Neuron (in vitro differentiated cells): ENCODE data around the gene INPP5K.

Experiments used
- H2AFZ ChIP-seq: one replicate; pipeline ENCODE4 v1.6.1; 2013; ENCODE audit warnings: low read depth, mild to moderate bottlenecking, inconsistent platforms, low read length, moderate library complexity
- H3K27me3 ChIP-seq: one replicate; pipeline ENCODE4 v1.6.1; 2013; ENCODE audit warnings: low read length; ENCODE audit not compliant: insufficient read depth
- H3K36me3 ChIP-seq: one replicate; pipeline ENCODE4 v1.6.1; 2013; ENCODE audit warnings: low read length; ENCODE audit not compliant: insufficient read depth
- H3K4me1 ChIP-seq: one replicate; pipeline ENCODE4 v1.6.1; 2013; ENCODE audit warnings: low read length; ENCODE audit not compliant: insufficient read depth
- H3K4me3 ChIP-seq: 2 replicates; pipeline ENCODE4 v1.5.1; 2013; ENCODE audit warnings: mild to moderate bottlenecking, low read length, moderate library complexity
- H3K9me3 ChIP-seq: one replicate; pipeline ENCODE4 v1.6.1; 2013; ENCODE audit warnings: low read length

The INPP5K gene

GRCh38 chr17:1484060-1484535 is 32.3 kb downstream of the INPP5K start:
- Histone ChIP-seq H3K4me3 (no peak overlapping the region), H3K9me3 (no peaks in the 10 kb centered on the region), H3K4me1 (peaks cover 7% of the 10 kb centered on the region), H2AFZ (no peak overlapping the region), H3K36me3 (peaks cover 13% of the 10 kb centered on the region), H3K27me3 (no peaks in the 10 kb centered on the region)

- H3K4me1 ChIP-seq: no peaks in the 10 kb centered on the region
- H3K9me3 ChIP-seq: no peaks in the 10 kb centered on the region
- no peak overlapping the region for H3K4me3 ChIP-seq
- no peaks in the 10 kb centered on the region for H3K27me3 ChIP-seq
- H3K36me3 ChIP-seq: peaks cover 22% of the 10 kb centered on the region
- H2AFZ ChIP-seq: no peak overlapping the region
These were observed 33.7 kb downstream of the INPP5K start for GRCh38 chr17:1482680-1483079.

- H3K4me1 ChIP-seq: no peaks in the 10 kb centered on the region
- H3K36me3 ChIP-seq: peaks cover 28% of the 10 kb centered on the region
- no peak overlapping the region for H3K4me3 ChIP-seq
- H2AFZ ChIP-seq: no peak overlapping the region
- H3K27me3 ChIP-seq: no peaks in the 10 kb centered on the region
- H3K9me3 ChIP-seq: no peaks in the 10 kb centered on the region
These were observed 34.7 kb downstream of the INPP5K start for GRCh38 chr17:1481736-1482135.

GRCh38 chr17:1480747-1481465 is 35.5 kb downstream of the INPP5K start:
- H2AFZ ChIP-seq: no peak overlapping the region
- H3K27me3 ChIP-seq: no peaks in the 10 kb centered on the region
- no peaks in the 10 kb centered on the region for H3K4me1 ChIP-seq
- H3K9me3 ChIP-seq: no peaks in the 10 kb centered on the region
- H3K36me3 ChIP-seq: peaks cover 28% of the 10 kb centered on the region
- H3K4me3 ChIP-seq: no peak overlapping the region

GRCh38 chr17:1478418-1478817 is 38.0 kb downstream of the INPP5K start:
- H3K4me3 ChIP-seq: no peak overlapping the region
- no peaks in the 10 kb centered on the region for H3K9me3 ChIP-seq
- H3K36me3 ChIP-seq: peaks cover 28% of the 10 kb centered on the region
- H3K4me1 ChIP-seq: no peaks in the 10 kb centered on the region
- H2AFZ ChIP-seq: no peak overlapping the region
- H3K27me3 ChIP-seq: no peaks in the 10 kb centered on the region

GRCh38 chr17:1475321-1475854 is 41.0 kb downstream of the INPP5K start:
- Histone ChIP-seq H3K4me1 (no peaks in the 10 kb centered on the region), H3K9me3 (no peaks in the 10 kb centered on the region), H3K4me3 (no peak overlapping the region), H2AFZ (no peak overlapping the region), H3K36me3 (peaks cover 20% of the 10 kb centered on the region), H3K27me3 (no peaks in the 10 kb centered on the region)

GRCh38 chr17:1474402-1475189 is 41.8 kb downstream of the INPP5K start:
- H3K9me3 ChIP-seq: no peaks in the 10 kb centered on the region
- H3K27me3 ChIP-seq: no peaks in the 10 kb centered on the region
- no peak overlapping the region for H2AFZ ChIP-seq
- H3K36me3 ChIP-seq: peaks cover 25% of the 10 kb centered on the region
- no peak overlapping the region for H3K4me3 ChIP-seq
- H3K4me1 ChIP-seq: no peaks in the 10 kb centered on the region

GRCh38 chr17:1473841-1474240 is 42.6 kb downstream of the INPP5K start:
- no peaks in the 10 kb centered on the region for H3K27me3 ChIP-seq
- H2AFZ ChIP-seq: no peak overlapping the region
- no peaks in the 10 kb centered on the region for H3K9me3 ChIP-seq
- H3K4me3 ChIP-seq: no peak overlapping the region
- no peaks in the 10 kb centered on the region for H3K4me1 ChIP-seq
- peaks cover 27% of the 10 kb centered on the region for H3K36me3 ChIP-seq

- H3K9me3 ChIP-seq: no peaks in the 10 kb centered on the region
- no peaks in the 10 kb centered on the region for H3K4me1 ChIP-seq
- no peak overlapping the region for H2AFZ ChIP-seq
- no peaks in the 10 kb centered on the region for H3K27me3 ChIP-seq
- no peak overlapping the region for H3K4me3 ChIP-seq
- H3K36me3 ChIP-seq: peaks cover 25% of the 10 kb centered on the region
These were observed 43.2 kb downstream of the INPP5K start for GRCh38 chr17:1473170-1473569.

- H3K27me3 ChIP-seq: no peaks in the 10 kb centered on the region
- no peaks in the 10 kb centered on the region for H3K4me1 ChIP-seq
- H3K9me3 ChIP-seq: no peaks in the 10 kb centered on the region
- peaks cover 21% of the 10 kb centered on the region for H3K36me3 ChIP-seq
- no peak overlapping the region for H2AFZ ChIP-seq
- H3K4me3 ChIP-seq: no peak overlapping the region
These were observed 44.2 kb downstream of the INPP5K start for GRCh38 chr17:1471911-1472821.

- H3K27me3 ChIP-seq: no peaks in the 10 kb centered on the region
- H2AFZ ChIP-seq: no peak overlapping the region
- H3K36me3 ChIP-seq: peaks cover 20% of the 10 kb centered on the region
- H3K4me3 ChIP-seq: no peak overlapping the region
- H3K4me1 ChIP-seq: no peaks in the 10 kb centered on the region
- no peaks in the 10 kb centered on the region for H3K9me3 ChIP-seq
These were observed 44.9 kb downstream of the INPP5K start for GRCh38 chr17:1471490-1471889.

GRCh38 chr17:1470755-1471462 is 45.5 kb downstream of the INPP5K start:
- Histone ChIP-seq H2AFZ (no peak overlapping the region), H3K27me3 (no peaks in the 10 kb centered on the region), H3K4me3 (no peak overlapping the region), H3K36me3 (peaks cover 23% of the 10 kb centered on the region), H3K4me1 (no peaks in the 10 kb centered on the region), H3K9me3 (no peaks in the 10 kb centered on the region)
